CD4-positive, alpha-beta T cell treated with Interleukin-6 at 100 ng/mL for 8 hours (primary cell): Measurements from ENCODE around the gene NIN.

Source experiments
- DNase-seq: peaks from one replicate; pipeline ENCODE4 v3.0.0-alpha.2; 2020; ENCODE audit warnings: mixed read lengths, low spot score

Gene NIN

GRCh38 chr14:50830932-50831725 lies at the start of gene NIN:
Gene NIN (minus strand): TSS chr14:50831162. CDS start chr14:50822056, 9,106 bp downstream.
- peak; percentile 62 for DNase-seq

DNA sequence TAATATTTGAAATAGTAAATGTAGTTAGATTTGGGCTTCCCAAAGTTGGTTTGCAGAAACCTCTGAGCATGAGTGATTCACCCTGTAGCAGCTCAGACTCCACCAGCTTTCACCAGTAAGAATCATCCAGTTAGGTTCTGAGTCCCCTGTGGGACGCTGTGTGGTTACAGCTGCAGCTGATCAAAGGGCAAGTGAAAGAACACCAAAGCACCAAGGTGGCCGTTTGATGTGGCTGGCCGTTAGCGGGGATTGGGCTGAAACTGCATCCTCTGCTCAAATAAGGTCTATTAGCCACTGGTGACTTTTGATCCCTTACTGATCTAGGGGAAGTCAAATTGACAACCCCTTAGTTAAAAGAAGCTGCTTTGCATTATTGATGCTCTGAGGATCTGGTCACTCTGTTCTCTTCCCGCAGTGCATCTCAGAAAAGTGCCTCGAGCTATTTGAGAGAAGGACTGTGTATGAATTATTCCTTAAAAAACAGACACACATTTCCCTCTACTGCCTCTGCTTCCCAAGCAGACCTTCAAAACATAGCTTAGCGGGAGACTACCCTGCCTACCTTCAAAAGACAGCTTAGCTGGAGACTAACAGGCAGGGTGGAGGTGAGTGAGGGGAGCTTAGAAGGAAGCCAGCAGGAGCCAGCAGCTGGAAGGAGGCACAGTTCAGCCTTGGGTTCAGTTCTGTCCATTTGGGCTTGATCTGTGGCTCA lies 44.6 kb upstream of the NIN start:
- peak; percentile 57 for DNase-seq

DNA sequence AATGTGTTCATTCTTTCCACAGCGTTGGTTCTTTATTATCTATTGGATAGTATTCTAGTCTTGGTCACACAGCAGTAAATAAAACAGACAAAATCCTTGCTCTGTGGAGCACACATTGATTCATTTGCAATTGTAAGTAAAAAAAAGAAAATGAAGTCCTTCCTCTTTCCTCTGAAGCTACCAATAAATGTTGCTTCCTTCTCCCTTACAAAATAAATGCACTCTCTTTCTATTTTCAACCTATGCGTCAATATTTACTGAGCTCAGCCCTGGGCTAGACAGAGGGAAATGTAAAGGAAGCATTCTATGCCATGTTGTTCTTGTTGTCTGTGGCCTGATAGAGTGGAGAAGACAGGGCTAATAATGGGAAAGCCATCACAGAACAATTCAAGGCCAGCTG lies 43.8 kb upstream of the NIN start:
- no peak for DNase-seq

DNA sequence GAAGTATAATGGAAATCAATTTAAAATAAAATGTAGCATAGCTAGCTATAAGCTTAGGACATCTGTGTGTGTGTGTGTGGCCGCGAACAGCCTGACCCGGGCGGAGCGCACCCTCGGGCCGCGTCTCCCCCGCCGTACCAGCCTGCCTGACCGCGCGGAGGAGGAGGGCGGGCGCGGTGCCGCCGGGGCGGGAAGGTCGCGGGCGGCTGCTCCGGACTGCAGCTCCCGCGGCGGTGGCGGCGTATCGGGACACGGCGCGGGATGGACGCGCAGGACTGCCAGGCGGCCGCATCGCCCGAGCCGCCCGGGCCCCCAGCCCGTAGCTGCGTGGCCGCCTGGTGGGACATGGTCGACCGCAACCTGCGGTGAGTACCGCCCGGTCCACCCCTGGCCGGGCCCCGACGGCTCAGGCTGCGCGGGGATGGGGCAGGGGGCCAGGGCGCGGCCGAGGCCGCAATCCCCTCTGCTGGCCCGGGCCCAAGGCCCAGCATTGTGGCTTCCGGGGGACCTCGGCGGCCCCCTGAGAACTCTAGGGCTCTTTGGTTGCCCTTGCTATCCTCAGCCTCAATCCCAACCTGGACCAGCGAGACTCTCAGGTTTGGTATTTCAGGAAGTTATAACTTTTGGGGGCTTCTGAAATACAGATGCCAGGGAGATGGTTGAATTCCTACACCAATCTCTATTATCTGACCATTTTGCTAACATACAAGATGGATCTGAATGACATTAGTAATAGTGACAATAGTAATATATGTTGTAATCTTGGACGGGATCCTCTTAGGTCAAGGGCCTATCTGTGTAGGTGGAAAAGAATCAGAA lies 41.2 kb upstream of the NIN start, which contains the start of gene ABHD12B:
TSS of gene ABHD12B (plus strand) at position 140 of the 819 bp plus-strand sequence. CDS start at position 262, 122 bp downstream.
- DNase-seq, result no peak

- DNase-seq, result no peak
These were observed 40.3 kb upstream of the NIN start for GRCh38 chr14:50871228-50871627.

- no peak for DNase-seq
These were observed 34.6 kb upstream of the NIN start for GRCh38 chr14:50865391-50866076.

DNA sequence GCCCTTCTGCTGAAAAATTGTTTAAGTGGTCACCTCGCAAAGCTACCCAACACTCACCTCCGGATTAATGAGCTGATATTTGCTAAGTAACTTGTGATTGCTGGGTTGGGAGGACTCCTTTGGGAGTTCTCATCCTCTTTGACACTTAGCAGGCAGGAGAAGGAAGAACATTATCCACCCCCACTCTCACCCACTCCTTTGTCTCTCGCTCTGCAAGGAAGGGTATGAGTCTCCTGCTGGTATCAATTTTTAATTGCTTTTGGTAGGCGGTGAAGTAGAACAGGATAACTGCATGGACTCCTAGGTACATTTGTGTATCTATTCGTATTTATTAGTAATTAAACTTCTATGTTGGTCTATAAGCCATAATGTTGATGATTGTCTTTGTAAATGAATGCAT lies 34.0 kb upstream of the NIN start:
- no peak for DNase-seq

- DNase-seq, result no peak
These were observed 33.3 kb upstream of the NIN start for GRCh38 chr14:50864237-50864636.

GRCh38 chr14:50862036-50862570 lies 31.1 kb upstream of the NIN start:
- no peak for DNase-seq

- peak; percentile 85 for DNase-seq
These were observed 29.6 kb upstream of the NIN start for GRCh38 chr14:50860478-50861086.

DNA sequence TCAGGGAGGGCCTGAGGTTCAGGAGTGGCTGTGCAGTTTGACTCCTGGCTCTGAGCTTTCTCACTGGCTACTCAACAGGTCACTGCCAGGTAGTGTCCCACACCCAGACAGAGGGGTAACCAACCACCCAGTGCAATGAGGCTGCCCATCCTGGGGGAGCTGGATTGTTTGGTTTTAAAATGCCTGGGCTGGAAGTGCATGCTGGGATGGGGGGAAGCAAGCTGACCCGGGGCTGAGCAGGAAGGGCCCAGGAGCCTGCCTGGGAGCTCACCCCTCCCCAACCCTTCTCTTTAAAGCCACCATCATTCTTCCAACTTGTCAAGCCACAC lies 28.3 kb upstream of the NIN start:
- no peak for DNase-seq

- no peak for DNase-seq
These were observed 25.7 kb upstream of the NIN start for GRCh38 chr14:50856660-50857059.

GRCh38 chr14:50855558-50855957 lies 24.6 kb upstream of the NIN start:
- no peak for DNase-seq

DNA sequence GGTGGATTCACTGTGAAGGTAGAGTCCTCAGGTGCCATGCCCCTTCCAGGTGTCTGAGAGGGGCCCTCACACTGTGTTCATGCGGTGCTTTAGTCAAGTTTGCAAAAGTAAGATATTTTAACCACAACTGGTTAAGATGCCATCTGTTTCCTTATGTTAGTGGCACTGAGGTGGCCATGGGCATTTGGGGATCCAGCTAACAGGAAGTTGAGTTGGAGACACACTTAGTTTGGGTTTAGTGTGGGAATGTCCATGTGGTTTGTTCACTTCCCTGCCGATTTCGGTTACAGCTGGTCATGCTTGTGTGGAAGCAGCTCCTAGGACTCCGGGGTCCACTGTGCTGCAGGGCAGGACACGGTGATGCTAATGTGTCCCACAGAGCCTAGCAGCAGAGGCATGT lies 23.6 kb upstream of the NIN start:
- DNase-seq, result no peak

- no peak for DNase-seq
These were observed 22.9 kb upstream of the NIN start for GRCh38 chr14:50853891-50854290.

DNA sequence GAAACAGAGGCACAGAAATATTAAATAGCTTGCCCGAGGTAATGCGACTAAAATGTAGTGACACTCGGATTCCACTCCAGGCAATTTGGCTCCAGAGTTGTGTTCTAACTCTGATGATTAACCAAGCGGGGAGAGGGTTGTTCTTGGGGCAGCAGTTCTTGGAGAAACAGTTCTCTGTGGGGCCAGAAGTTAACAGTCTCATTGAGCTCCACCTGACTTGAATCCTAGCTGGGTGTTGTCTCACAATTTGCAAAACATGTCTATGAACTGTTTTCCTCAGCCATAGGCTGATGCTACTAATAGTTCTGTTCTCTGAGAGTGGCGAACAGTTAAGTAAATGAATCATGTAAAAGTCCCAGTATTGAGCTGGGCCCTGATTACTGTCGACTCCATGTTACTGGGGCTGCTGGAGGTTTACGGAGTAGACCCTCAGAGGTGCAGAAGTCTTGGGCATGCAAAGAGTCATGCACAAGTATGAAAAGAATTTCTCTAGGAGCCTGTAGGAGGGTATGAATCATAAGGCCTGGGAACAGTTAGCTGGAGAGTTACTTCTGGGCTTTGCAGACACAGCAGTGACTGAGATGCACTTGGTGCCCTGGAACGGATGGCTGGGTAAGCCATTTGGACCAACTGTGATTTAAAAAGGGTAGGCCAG lies 15.4 kb upstream of the NIN start:
- no peak for DNase-seq

- DNase-seq, result no peak
These were observed 14.2 kb upstream of the NIN start for GRCh38 chr14:50845166-50845565.

DNA sequence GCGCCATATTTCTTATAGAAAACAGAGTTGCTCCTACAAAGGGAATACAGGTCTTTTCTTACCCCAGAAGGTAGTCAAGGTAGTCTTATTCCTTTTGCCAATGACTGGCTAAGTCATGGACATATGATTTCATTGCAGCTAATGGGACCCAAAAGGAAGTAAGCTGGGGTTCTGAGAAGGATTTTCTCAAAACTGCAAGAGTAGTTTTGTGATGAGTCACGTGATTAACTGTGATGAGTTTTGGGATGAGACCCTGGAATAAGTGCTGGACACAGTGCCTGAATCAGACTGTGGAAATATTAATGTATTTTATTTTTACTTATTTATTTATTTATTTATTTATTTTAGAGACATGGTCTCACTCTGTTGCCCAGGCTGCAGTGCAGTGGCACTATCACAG lies 13.4 kb upstream of the NIN start:
- DNase-seq, result no peak

- no peak for DNase-seq
These were observed 8.7 kb upstream of the NIN start for GRCh38 chr14:50839691-50840090.

DNA sequence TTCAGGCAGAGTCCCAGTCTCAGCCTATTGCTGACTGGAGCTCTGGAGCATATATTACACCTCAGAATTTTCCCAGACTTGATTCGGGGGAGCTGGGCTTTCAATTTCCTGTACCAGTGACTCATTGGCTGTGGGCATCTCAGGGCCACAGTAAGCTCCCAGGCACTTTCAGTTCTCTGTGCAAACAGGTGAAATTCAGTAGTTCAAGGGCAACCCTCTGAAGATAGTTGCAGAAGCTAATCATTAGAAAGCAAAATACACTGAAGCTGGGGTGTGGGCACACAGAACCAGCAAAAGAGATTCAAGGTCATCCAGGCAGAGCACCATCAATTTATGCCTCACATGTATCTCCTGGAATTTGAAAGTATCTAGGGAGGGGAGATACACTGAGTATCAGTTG lies 8.1 kb upstream of the NIN start:
- DNase-seq, result no peak
